ENCODE measurements around the gene POLR3K.

POLR3K gene

DNA sequence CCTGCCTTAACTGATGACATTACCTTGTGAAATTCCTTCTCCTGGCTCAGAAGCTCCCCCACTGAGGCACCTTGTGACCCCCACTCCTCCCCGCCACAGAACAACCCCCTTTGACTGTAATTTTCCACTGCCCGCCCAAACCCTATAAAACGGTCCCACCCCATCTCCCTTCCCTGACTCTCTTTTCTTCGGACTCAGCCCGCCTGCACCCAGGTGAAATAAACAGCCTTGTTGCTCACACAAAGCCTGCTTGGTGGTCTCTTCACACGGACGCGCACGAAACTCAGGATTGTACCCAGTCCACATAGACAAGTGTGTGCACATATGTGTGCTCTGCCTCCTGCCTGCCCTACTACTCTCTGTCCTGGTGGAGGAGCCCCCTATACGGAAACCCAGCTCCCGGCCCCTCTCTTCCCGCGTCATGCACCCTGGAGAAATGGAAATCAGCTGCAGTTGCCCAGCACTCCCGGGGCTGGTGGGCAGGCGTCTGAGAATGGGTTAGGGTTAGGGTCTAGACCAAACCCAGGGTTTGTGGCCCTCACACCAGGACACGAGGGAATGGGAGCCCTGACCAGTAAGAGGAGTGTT, 21.4 kb upstream of the POLR3K start:
- TF ChIP-seq GATA3 (IDR thresholded peaks at IDR 0.05; ENCODE audit: low read depth, low read length) = no peak
- no peak for TF ChIP-seq GATA2 (IDR thresholded peaks at IDR 0.05; ENCODE audit: low read depth, low read length)

DNA sequence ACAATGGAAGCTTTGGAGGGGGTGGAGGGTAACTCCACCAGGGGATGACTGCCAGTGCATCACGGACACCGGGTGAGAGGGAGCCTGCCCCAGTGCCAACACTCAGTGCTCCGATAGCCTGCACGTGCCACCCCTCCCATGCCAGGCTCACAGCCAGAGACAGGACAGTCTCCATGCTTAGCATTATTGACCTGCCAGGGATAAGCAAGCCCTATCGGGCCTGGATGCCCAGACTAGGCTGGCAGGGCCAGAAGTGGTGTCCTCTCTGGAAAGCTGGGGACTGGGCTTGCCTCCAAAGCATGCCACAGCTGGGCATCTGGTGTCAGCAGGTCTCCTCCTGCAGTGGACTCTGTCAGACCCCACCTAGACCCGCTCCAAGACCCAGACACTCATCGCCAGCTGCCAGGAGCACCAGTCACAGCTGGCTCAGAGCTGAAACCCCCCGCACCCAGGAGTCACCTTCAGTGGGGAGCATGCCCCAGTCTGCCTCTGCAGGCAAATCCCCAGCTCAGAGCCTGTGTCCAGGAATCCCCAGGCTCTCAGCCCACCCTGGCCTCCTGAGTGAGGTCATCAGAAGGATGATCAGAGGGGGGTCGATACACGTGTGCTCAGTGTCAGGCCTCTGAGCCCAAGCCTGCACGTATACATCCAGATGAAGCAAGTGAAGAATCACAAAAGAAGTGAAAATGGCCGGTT, 20.8 kb upstream of the POLR3K start:
- TF ChIP-seq GATA3 (IDR thresholded peaks at IDR 0.05; ENCODE audit: low read depth, low read length) = no peak
- no peak for TF ChIP-seq GATA2 (IDR thresholded peaks at IDR 0.05; ENCODE audit: low read depth, low read length)

DNA sequence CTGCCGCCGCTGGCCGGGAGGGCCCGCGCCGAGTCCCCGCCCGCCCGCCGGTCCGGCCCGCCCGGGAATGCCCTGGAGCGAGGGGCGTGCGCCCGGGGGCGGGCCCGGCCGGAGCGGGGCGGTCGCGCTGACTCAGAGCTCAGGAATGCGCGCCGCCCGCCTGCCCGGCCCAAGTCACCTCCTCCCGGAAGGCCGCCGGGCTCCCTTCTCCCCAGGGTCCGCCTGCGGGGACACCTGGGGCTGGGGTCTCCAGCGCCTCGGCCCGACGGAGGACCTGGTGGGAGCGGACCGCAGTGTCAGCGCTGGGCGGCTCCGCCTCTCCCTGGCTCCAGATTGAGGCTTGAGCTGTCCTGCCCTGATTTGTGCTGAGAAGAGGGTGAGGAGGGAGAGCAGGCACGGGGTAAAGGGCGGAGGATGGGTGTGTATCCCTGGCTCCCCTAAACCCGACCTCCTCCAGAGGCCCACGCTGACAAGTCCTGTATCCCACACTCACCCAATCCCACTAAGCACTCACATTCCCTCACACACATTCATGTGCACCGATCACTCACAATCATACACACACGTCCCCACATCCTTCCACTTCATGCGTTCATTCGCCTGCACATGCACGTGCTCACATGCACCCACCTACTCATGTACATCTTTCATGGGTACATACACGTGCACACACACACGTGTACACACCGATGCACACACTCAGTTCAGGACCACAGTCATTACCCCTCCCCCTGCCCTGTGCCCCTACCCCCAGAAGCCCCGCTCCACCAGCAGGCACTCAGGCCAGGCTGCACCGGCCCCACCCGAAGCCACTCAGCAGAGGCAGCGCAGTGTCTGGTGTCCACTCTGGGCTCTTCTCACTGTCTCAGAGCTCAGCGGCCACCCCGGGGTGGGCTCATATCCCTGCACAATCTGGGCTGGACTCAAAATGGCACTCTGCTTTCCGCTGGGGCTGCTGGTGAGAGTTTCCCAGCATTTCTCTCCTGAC, 19.4 kb upstream of the POLR3K start, which contains the start of gene RHBDF1:
Gene RHBDF1 (minus strand): TSS at position 71 of the 988 bp plus-strand sequence. CDS start 7,616 bp downstream, outside the sequence.
- TF ChIP-seq GATA2 (IDR thresholded peaks at IDR 0.05; ENCODE audit: low read depth, low read length) = no peak
- TF ChIP-seq GATA3 (IDR thresholded peaks at IDR 0.05; ENCODE audit: low read depth, low read length) = no peak

DNA sequence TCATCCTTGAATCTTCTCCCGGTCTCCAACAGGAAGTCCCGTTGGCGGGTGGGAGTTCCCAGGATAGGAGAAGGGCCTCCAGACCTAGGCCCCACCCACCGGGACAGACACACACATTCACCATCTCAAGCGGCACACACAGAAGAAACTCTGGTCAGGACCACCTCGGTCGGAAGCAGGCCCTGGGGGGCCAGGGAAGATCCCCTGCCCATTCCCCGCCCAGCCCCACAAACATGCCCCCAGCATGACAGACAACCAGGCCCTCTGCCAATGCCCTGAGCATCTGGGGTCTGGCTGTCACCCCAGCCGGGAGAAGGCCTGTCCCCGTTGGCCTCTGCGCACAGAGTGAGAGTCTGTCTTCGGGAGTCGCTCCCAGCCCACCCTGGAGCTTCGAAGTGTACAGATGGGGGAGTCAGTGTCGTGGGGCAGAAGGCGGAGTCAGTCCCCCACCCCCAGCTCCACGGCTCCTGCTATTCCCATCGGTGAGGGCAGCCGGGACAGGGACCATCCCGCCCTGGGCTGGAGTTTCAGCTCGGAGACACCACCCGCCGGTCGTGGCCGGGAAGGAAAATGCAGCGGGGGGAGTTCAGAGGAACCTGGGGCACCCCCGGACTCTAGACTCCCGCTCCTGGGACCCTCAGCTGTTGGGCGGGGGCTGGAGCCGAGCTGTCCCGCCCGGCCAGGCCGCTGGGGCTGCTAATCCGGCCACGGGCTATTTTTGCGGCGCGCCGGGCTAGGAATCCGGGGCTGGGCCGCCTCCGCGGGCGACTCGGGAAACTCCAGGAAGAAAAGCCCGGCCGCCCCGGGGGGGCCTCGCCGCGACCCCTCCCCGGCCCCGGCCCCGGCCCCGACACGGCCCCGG, 18.4 kb upstream of the POLR3K start:
- TF ChIP-seq GATA2 (IDR thresholded peaks at IDR 0.05; ENCODE audit: low read depth, low read length) (no peak), GATA3 (IDR thresholded peaks at IDR 0.05; ENCODE audit: low read depth, low read length) (no peak)

DNA sequence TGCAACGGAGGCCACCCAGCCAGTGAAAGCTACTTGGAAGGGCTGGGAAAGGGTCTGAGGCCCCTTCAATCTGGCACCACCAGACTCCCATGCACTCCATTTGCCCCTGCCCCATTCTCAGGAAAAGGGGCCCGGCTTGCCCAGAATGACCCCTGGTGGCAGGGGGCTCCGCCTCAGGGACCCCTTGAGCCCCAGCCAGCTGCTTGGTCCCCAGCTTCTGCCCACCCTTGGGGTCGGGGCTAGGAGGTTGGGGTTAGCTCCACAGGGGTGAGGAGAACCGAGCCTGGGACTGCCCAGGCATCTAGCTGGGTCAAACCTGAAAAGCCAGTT, 17.8 kb upstream of the POLR3K start:
- no peak for TF ChIP-seq GATA2 (IDR thresholded peaks at IDR 0.05; ENCODE audit: low read depth, low read length)
- TF ChIP-seq GATA3 (IDR thresholded peaks at IDR 0.05; ENCODE audit: low read depth, low read length) = no peak

DNA sequence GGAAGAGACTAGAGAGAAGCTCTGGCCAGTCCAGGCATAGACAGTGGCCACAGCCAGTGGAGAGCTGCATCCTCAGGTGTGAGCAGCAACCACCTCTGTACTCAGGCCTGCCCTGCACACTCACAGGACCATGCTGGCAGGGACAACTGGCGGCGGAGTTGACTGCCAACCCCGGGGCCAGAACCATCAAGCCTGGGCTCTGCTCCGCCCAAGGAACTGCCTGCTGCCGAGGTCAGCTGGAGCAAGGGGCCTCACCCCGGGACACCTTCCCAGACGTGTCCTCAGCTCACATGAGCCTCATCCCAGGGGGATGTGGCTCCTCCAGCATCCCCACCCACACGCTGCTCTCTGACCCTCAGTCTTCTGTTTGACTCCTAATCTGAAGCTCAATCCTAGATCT, 15.8 kb upstream of the POLR3K start:
- TF ChIP-seq GATA2 (IDR thresholded peaks at IDR 0.05; ENCODE audit: low read depth, low read length) = no peak
- no peak for TF ChIP-seq GATA3 (IDR thresholded peaks at IDR 0.05; ENCODE audit: low read depth, low read length)

DNA sequence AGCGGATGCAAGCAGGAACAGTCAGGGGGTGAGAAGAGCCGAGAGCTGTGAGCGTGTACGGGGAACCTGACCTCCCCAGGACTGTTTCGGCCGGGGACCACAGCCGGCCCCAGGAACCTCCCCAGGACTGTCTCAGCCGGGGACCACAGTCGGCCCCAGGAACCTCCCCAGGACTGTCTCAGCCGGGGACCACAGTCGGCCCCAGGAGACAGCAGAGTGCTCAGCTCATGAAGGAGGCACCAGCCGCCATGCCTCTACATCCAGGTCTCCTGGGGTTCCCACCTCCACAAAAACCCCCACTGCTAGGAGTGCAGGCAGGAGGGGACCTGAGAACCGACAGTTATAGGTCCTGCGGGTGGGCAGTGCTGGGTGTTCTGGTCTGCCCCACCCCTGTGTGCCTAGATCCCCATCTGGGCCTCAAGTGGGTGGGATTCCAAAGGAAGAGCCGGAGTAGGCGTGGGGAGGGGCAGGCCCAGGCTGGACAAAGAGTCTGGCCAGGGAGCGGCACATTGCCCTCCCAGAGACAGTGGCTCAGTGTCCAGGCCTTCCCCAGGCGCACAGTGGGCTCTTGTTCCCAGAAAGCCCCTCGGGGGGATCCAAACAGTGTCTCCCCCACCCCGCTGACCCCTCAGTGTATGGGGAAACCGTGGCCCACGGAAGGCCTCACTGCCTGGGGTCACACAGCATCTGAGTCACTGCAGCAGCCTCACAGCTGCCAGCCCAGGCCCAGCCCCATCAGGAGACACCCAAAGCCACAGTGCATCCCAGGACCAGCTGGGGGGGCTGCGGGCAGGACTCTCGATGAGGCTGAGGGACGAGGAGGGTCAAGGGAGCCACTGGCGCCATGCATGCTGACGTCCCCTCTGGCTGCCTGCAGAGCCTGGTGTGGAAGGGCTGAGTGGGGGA, 14.7 kb upstream of the POLR3K start:
- TF ChIP-seq GATA3 (IDR thresholded peaks at IDR 0.05; ENCODE audit: low read depth, low read length) (no peak), GATA2 (IDR thresholded peaks at IDR 0.05; ENCODE audit: low read depth, low read length) (no peak)

DNA sequence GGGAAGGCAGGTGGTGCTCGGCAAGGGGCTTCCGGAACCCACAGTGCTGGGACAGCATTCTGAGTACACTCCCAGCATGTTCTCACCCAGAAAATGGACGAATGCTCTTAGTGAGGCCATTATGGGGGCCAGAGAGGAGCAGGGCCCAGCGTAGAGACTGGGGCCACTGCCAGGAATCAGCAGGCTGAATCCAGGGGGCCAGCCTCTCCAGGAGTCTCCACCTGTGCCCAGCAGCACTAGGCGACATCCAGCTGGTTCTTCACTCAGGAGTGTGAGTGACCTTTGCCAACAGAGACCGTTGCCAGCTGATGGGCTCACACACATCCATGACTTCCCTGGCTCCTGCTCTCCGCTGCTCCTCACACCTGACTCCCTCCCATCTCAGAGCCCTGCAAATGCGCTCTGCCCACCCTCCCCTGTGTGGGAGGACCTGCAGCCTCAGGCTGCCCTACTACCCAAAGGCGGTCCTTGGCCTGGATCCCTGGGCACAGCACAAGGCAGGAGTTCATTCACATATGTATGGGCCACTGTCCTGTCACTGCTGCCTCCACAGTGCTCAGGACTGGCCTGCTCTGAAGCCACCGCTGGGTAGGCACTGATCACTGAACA, 13.9 kb upstream of the POLR3K start:
- no peak for TF ChIP-seq GATA3 (IDR thresholded peaks at IDR 0.05; ENCODE audit: low read depth, low read length)
- no peak for TF ChIP-seq GATA2 (IDR thresholded peaks at IDR 0.05; ENCODE audit: low read depth, low read length)

DNA sequence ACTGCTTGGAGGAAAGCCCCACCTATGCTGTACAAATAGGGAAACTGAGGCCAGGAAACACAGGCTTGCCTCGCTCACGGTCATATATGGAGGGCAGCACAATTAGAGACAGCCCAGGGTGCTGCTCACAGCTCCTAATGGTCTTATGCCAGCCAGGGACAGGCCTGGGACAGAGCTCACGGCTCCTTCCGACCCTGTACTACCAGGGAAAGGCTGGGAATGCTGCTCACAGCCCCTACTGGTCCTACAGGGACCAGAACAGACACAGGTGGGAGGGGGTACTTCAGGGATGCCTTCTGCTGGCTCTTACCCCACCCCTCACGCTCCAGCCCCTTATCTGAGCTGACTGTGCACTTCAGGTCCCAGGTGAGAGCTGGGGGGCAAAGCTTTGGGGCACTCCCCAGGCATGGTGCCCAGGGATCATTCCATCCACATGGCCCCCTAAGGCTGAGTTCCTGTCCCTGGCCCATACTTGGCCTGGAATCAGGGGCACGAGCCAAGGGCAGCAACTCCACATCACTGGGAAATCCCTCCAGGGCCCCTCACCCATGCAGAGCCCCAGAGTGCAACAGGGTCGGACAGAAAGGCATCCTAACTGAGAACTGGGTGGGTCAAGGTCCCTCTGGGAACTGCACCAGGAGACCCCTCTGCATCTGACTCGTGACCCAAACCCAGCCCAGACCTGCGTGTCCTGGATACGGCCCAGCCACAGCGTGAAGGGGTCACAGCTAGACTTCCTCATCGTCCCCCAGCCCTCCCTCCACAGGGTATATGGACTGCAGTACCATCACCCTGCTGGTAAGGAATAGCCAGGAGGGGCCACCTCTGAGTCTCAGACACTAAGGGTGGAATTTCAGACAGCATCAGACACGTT, 13.1 kb upstream of the POLR3K start:
- TF ChIP-seq GATA3 (IDR thresholded peaks at IDR 0.05; ENCODE audit: low read depth, low read length) = no peak

DNA sequence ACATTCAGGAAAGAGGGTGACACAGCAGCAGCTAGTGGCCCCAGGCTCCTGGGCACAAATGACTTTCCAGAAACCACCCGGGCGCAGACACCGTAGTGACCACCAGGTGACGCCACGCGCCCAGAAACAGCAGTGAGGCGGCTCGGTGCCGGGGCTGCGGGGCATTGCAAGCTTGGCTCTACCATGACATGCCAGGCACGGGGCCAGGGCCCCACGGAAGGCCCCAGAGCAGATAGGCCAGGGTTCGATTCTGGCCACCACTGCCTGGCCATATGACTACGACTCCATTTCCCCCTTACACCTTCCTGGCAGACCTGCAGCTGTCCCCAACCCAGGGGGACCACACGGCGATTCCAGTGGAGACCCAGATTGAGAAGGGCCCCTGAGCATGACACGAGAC, 12.3 kb upstream of the POLR3K start:
- TF ChIP-seq GATA2 (IDR thresholded peaks at IDR 0.05; ENCODE audit: low read depth, low read length) = no peak
- TF ChIP-seq GATA3 (IDR thresholded peaks at IDR 0.05; ENCODE audit: low read depth, low read length) = no peak

DNA sequence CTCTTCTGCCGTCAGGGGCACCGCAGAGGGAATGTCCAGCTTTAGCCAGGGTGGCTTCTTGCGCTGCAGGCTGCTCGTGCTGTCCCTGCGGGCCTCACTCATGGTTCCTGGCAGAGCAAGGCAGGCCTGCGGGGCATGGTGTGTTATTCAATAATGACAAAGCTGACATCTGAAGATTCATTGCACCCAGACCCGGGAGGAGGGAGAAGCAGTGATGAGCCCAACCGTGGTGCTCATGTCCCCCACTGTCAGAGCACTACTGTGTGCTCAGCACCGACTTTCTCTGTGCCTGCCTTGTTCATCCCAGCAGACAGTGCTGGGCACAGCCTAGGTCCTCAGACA, 11.5 kb upstream of the POLR3K start:
- TF ChIP-seq GATA2 (IDR thresholded peaks at IDR 0.05; ENCODE audit: low read depth, low read length) (no peak), GATA3 (IDR thresholded peaks at IDR 0.05; ENCODE audit: low read depth, low read length) (no peak)
